Neuronal stem cell (in vitro differentiated cells): ENCODE results near the gene UBAP1L.

Experiments used
- DNase-seq: peaks from one replicate; pipeline ENCODE4 v3.0.0-alpha.2; 2013; ENCODE audit warnings: low spot score
- H2AFZ ChIP-seq: one replicate; pipeline ENCODE4 v1.6.1; 2013; ENCODE audit warnings: mild to moderate bottlenecking, low read length, inconsistent platforms
- H2AK5ac ChIP-seq: 2 replicates; pipeline ENCODE4 v1.6.1; 2013; ENCODE audit warnings: low read depth, mild to moderate bottlenecking, inconsistent platforms, low read length, moderate library complexity, mixed read lengths
- H2BK120ac ChIP-seq: 2 replicates; pipeline ENCODE4 v1.6.1; 2013; ENCODE audit warnings: low read depth, mild to moderate bottlenecking, inconsistent platforms, low read length, moderate library complexity, mixed read lengths
- H2BK12ac ChIP-seq: one replicate; pipeline ENCODE4 v1.6.1; 2013; ENCODE audit warnings: low read length, inconsistent platforms
- H2BK15ac ChIP-seq: 2 replicates; pipeline ENCODE4 v1.6.1; 2013; ENCODE audit warnings: mild to moderate bottlenecking, low read length, inconsistent platforms, mixed read lengths
- H2BK5ac ChIP-seq: one replicate; pipeline ENCODE4 v1.6.1; 2013; ENCODE audit warnings: inconsistent platforms, mild to moderate bottlenecking, low read length, moderate library complexity
- H3K14ac ChIP-seq: one replicate; pipeline ENCODE4 v1.6.1; 2013; ENCODE audit warnings: low read length, inconsistent platforms
- H3K18ac ChIP-seq: 2 replicates; pipeline ENCODE4 v1.6.1; 2013; ENCODE audit warnings: low read length, inconsistent platforms
- H3K23ac ChIP-seq: 2 replicates; pipeline ENCODE4 v1.6.1; 2013; ENCODE audit warnings: low read depth, mild to moderate bottlenecking, mixed read lengths, low read length, inconsistent platforms; ENCODE audit not compliant: poor library complexity
- H3K27ac ChIP-seq: replicated peaks from 3 replicates; pipeline ENCODE4 v1.5.1; 2013; ENCODE audit warnings: low read length, inconsistent platforms
- H3K27me3 ChIP-seq, 3 experiments: 2 replicates each; pipeline ENCODE4 v1.6.1; 2013; ENCODE audit warnings: low read length in 3 of 3, mild to moderate bottlenecking in 2 of 3, inconsistent platforms in 1 of 3, low read depth in 1 of 3, mixed read lengths in 1 of 3, moderate library complexity in 1 of 3; ENCODE audit not compliant: control insufficient read depth in 3 of 3, insufficient read depth in 3 of 3
- H3K36me3 ChIP-seq, 2 donors: replicated peaks in 1 of 2; 2 replicates each; pipeline ENCODE4 v1.6.1; 2013; ENCODE audit warnings: low read length in 2 of 2; ENCODE audit not compliant: control insufficient read depth in 2 of 2, insufficient read depth in 2 of 2
- H3K4ac ChIP-seq: 2 replicates; pipeline ENCODE4 v1.6.1; 2013; ENCODE audit warnings: inconsistent platforms, mild to moderate bottlenecking, low read length, moderate library complexity
- H3K4me1 ChIP-seq, 2 donors: 1 replicate in 1 of 2; 2 replicates in 1 of 2; pipeline ENCODE4 v1.6.1; 2013; ENCODE audit warnings: low read length in 2 of 2, low read depth in 1 of 2; ENCODE audit not compliant: control insufficient read depth in 2 of 2, insufficient read depth in 1 of 2
- H3K4me2 ChIP-seq: one replicate; pipeline ENCODE4 v1.6.1; 2013; ENCODE audit warnings: mild to moderate bottlenecking, low read length, inconsistent platforms; ENCODE audit not compliant: insufficient read depth, poor library complexity, severe bottlenecking
- H3K4me3 ChIP-seq, 2 donors: 2 replicates each; pipeline ENCODE4 v1.5.1; 2013; ENCODE audit warnings: low read length in 2 of 2, mild to moderate bottlenecking in 2 of 2, inconsistent platforms in 1 of 2, moderate library complexity in 1 of 2
- H3K79me1 ChIP-seq: one replicate; pipeline ENCODE4 v1.6.1; 2013; ENCODE audit warnings: low read depth, mild to moderate bottlenecking, inconsistent platforms, low read length, moderate library complexity
- H3K9ac ChIP-seq: one replicate; pipeline ENCODE4 v1.6.1; 2013; ENCODE audit warnings: mild to moderate bottlenecking, low read depth, low read length, inconsistent platforms; ENCODE audit not compliant: poor library complexity
- H3K9me3 ChIP-seq, 2 donors: replicated peaks in 1 of 2; 2 replicates each; pipeline versions ENCODE3 to v1.6.1; 2013; ENCODE audit warnings: low read length in 2 of 2, mild to moderate bottlenecking in 2 of 2, inconsistent platforms in 1 of 2, low read depth in 1 of 2, mixed read lengths in 1 of 2, moderate library complexity in 1 of 2; ENCODE audit not compliant: control insufficient read depth in 2 of 2, insufficient read depth in 1 of 2
- H4K8ac ChIP-seq: one replicate; pipeline ENCODE4 v1.6.1; 2013; ENCODE audit warnings: low read depth, mild to moderate bottlenecking, inconsistent platforms, low read length, moderate library complexity
- H4K91ac ChIP-seq: one replicate; pipeline ENCODE4 v1.6.1; 2013; ENCODE audit warnings: low read length, low read depth, mild to moderate bottlenecking, inconsistent platforms; ENCODE audit not compliant: poor library complexity
- WGBS, 2 donors: extraction: QIAGEN DNeasy Blood & Tissue Kit; methylation state at CpG; one replicate each; pipeline ENCODE4 v1.1.7; 2013; ENCODE audit warnings: missing lambda C conversion rate in 2 of 2, mixed read lengths in 1 of 2; ENCODE audit not compliant: insufficient read length in 2 of 2, insufficient replicate concordance in 1 of 2; ENCODE audit errors: extremely low coverage in 2 of 2; 5-methylcytosine and 5-hydroxymethylcytosine counted together

UBAP1L gene

GRCh38 chr15:65056868-65057548 is 58.0 kb downstream of the UBAP1L start:
- H2AK5ac ChIP-seq: no peak overlapping the region

GRCh38 chr15:65056106-65056505 is 58.9 kb downstream of the UBAP1L start:
- H2BK120ac ChIP-seq: no peak overlapping the region
- H3K14ac ChIP-seq: no peak overlapping the region
- no peaks in the 10 kb centered on the region for H3K36me3 ChIP-seq
- no peak overlapping the region for H3K18ac ChIP-seq
- H2BK12ac ChIP-seq: no peak overlapping the region
- H2BK15ac ChIP-seq: no peak overlapping the region
- DNase-seq: no peak
- H4K8ac ChIP-seq: no peak overlapping the region
- no peak overlapping the region for H2AFZ ChIP-seq
- no peak overlapping the region for H3K4ac ChIP-seq
- H3K9ac ChIP-seq: no peak overlapping the region
- no peak overlapping the region for H2BK5ac ChIP-seq
- H3K9me3 ChIP-seq: peaks cover 0 to 2% of the 10 kb centered on the region in 2 donors
- H3K79me1 ChIP-seq: no peaks in the 10 kb centered on the region
- no peak overlapping the region for H2AK5ac ChIP-seq
- no peak overlapping the region for H4K91ac ChIP-seq
- peaks cover 0 to 9% (median 0%) of the 10 kb centered on the region in 3 experiments for H3K27me3 ChIP-seq
- H3K4me3 ChIP-seq: no peak overlapping the region
- no peak overlapping the region for H3K23ac ChIP-seq
- no peak overlapping the region for H3K4me2 ChIP-seq
- WGBS, 2 donors: no CpG with 5 or more reads among the region's 9 CpGs
- H3K27ac ChIP-seq: no peak overlapping the region
- peaks cover 2 to 7% of the 10 kb centered on the region in 2 donors for H3K4me1 ChIP-seq

More at GRCh38 chr15:65056868-65057548, 58.0 kb downstream of the UBAP1L start:
- no peak overlapping the region for H3K14ac ChIP-seq
- no peak for DNase-seq
- no peak overlapping the region for H3K4me2 ChIP-seq
- no CpG with 5 or more reads among the region's 8 CpGs for WGBS, 2 donors
- no peak overlapping the region for H2BK120ac ChIP-seq
- H2BK5ac ChIP-seq: no peak overlapping the region
- no peak overlapping the region for H3K4me3 ChIP-seq
- peaks cover 0 to 2% of the 10 kb centered on the region in 2 donors for H3K9me3 ChIP-seq
- no peak overlapping the region for H3K23ac ChIP-seq
- no peak overlapping the region for H2BK12ac ChIP-seq
- peak overlapping the region; percentile 21 for H2AFZ ChIP-seq
- no peak overlapping the region for H3K4ac ChIP-seq
- peaks cover 2 to 7% of the 10 kb centered on the region in 2 donors for H3K4me1 ChIP-seq
- H4K91ac ChIP-seq: no peak overlapping the region
- no peaks in the 10 kb centered on the region for H3K79me1 ChIP-seq
- H3K18ac ChIP-seq: no peak overlapping the region
- peaks cover 0 to 1% (median 0%) of the 10 kb centered on the region in 3 experiments for H3K27me3 ChIP-seq
- no peaks in the 10 kb centered on the region for H3K36me3 ChIP-seq
- H4K8ac ChIP-seq: no peak overlapping the region
- H2BK15ac ChIP-seq: no peak overlapping the region
- H3K9ac ChIP-seq: no peak overlapping the region
- no peak overlapping the region for H3K27ac ChIP-seq

GRCh38 chr15:65055201-65055870 is 59.7 kb downstream of the UBAP1L start:
- no peak overlapping the region for H3K27ac ChIP-seq
- H3K4me3 ChIP-seq: peak overlapping the region in 1 of 2 donors; percentile 11
- no peak overlapping the region for H3K23ac ChIP-seq
- H2BK120ac ChIP-seq: no peak overlapping the region
- H3K9ac ChIP-seq: peak overlapping the region; percentile 24
- no peak overlapping the region for H3K4ac ChIP-seq
- H3K4me1 ChIP-seq: peaks cover 2 to 7% of the 10 kb centered on the region in 2 donors
- H3K9me3 ChIP-seq: no peaks in the 10 kb centered on the region
- H2AFZ ChIP-seq: no peak overlapping the region
- no peak overlapping the region for H2BK12ac ChIP-seq
- no peak overlapping the region for H4K91ac ChIP-seq
- H2AK5ac ChIP-seq: no peak overlapping the region
- H3K36me3 ChIP-seq: no peaks in the 10 kb centered on the region
- H3K4me2 ChIP-seq: no peak overlapping the region
- no peak overlapping the region for H2BK5ac ChIP-seq
- H2BK15ac ChIP-seq: no peak overlapping the region
- WGBS, 2 donors: no CpG with 5 or more reads among the region's 6 CpGs
- no peak overlapping the region for H3K18ac ChIP-seq
- H3K79me1 ChIP-seq: no peaks in the 10 kb centered on the region
- no peak overlapping the region for H3K14ac ChIP-seq
- H3K27me3 ChIP-seq: peaks cover 0 to 10% (median 0%) of the 10 kb centered on the region in 3 experiments
- no peak overlapping the region for H4K8ac ChIP-seq
- DNase-seq: no peak
